Measurements from ENCODE around the gene PBX2. TPM values are rescaled to one million over a fixed set of nuclear protein-coding genes. Genes with fewer than 3 reads are reported as not detected.
"Not testable (repeated sequence)": the region's sequence is repeated elsewhere in the genome, so short reads cannot be mapped to it uniquely, and the experiment has no call there.

PBX2 gene
- total and polyA plus RNA-seq, 8 donors, result 20.4 to 56.3 (median 29.8) TPM

DNA sequence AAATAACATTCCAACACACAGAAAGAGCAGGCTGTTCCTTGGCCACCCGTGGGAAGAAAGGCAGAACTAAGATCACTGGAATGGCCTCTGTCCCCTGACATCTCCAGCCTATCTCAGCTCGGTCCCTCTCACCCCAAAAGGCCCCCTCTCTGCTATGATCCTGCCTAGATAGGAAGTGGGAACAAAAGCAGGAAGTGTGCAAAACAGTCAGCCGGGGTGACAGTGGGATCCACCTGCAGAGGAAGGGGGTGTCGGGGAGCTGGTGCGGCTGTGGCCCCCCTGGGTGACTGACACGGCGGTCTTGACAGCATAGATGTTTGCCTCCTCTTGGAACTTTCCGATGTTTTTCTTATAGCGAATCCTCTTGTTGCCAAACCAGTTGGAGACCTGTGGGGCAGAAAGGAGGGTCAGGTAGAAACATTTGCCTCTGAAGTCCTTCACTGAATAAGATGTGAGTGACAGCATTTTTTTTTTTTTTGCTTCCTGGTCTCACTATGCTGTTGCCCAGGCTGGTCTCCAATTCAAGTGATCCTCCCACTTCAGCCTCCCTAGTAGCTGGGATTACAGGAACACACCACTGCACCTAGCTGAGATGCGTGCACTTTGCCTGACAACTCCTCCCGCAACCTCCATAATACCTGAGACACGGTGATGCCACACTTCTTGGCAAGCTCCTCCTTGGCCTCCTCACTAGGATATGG lies 2.8 kb downstream of the PBX2 start:
- FAIRE-seq (no peak), DNase-seq (no peak), ATAC-seq (no peak)
- H3K27ac ChIP-seq, result no peak overlapping the region
- no peaks in the 10 kb centered on the region for H3K9me3 ChIP-seq
- H3K36me3 ChIP-seq, result no peaks in the 10 kb centered on the region
- H3K4me3 ChIP-seq, result no peak overlapping the region
- intact Hi-C loops (cut with DNase I), result no loop called here
- H3K4me1 ChIP-seq, result peaks cover 0 to 6% (median 3%) of the 10 kb centered on the region in 3 donors
- no peaks in the 10 kb centered on the region for H3K27me3 ChIP-seq
- TF ChIP-seq, protein P1, sequence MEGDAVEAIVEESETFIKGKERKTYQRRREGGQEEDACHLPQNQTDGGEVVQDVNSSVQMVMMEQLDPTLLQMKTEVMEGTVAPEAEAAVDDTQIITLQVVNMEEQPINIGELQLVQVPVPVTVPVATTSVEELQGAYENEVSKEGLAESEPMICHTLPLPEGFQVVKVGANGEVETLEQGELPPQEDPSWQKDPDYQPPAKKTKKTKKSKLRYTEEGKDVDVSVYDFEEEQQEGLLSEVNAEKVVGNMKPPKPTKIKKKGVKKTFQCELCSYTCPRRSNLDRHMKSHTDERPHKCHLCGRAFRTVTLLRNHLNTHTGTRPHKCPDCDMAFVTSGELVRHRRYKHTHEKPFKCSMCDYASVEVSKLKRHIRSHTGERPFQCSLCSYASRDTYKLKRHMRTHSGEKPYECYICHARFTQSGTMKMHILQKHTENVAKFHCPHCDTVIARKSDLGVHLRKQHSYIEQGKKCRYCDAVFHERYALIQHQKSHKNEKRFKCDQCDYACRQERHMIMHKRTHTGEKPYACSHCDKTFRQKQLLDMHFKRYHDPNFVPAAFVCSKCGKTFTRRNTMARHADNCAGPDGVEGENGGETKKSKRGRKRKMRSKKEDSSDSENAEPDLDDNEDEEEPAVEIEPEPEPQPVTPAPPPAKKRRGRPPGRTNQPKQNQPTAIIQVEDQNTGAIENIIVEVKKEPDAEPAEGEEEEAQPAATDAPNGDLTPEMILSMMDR (IDR thresholded peaks at IDR 0.05), result no peak
- 77 to 78% methylated on average over 12 of the region's 12 CpGs for WGBS, 2 donors

- H3K36me3 ChIP-seq; H3K27me3 ChIP-seq; FAIRE-seq; intact Hi-C loops (cut with DNase I); H3K4me3 ChIP-seq; ATAC-seq; H3K9me3 ChIP-seq; H3K4me1 ChIP-seq; DNase-seq: not testable (repeated sequence)
- peak overlapping the region in 2 of 4 donors; percentile 5 to 22 for H3K27ac ChIP-seq
- 62 to 63% methylated on average over 10 of the region's 10 CpGs for WGBS, 2 donors
These were observed 3.7 kb downstream of the PBX2 start for GRCh38 chr6:32186151-32186840.

GRCh38 chr6:32185681-32186131 lies 4.3 kb downstream of the PBX2 start:
- H3K4me3 ChIP-seq; H3K27me3 ChIP-seq; intact Hi-C loops (cut with DNase I); FAIRE-seq; H3K36me3 ChIP-seq; H3K9me3 ChIP-seq; H3K4me1 ChIP-seq: not testable (repeated sequence)
- 33 to 46% methylated on average over 11 of the region's 11 CpGs for WGBS, 2 donors
- DNase-seq, result peak in 3 of 6 donors; percentile 56 to 63 (median 58)
- ATAC-seq, result peak in 3 of 4 donors; percentile 30 to 48 (median 37)
- H3K27ac ChIP-seq, result peak overlapping the region in 2 of 4 donors; percentile 5 to 22

DNA sequence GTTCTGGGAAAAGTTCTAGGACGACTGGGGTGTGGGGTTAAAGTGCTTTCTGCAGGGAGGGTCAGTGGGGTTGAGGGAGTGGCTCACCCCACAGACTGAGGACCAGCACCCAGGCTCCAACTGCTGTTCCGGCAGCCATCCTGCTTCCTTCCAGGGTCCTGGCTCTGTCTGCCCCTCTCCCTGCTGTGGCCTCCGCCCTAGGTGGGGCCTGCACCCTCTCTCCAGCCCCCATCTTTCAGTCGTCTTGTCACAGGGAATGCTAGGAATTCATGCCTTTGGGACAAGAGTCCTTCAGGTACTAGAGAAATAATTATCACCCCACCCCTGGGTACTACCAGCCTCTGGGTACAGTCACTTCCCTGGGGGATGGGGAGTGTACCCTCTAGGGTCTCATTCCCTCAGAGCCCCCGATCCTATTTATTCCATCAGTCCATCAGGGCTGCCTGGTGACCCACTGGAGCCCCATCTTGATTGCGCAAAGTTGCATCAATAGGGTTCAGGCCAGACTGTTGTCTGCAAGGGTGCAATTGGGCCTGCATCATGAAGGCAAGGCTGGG lies 5.8 kb downstream of the PBX2 start, which contains the start of gene AGER:
Gene AGER, minus strand, starts transcription at position 170 of the 557 bp plus-strand sequence. Its CDS starts 31 bp downstream, at position 139.
- FAIRE-seq, result no peak
- Histone ChIP-seq H3K27ac (no peak within 1 kb of the TSS), H3K4me3 (no peak within 1 kb of the TSS), H3K4me1 (peaks cover 3 to 8% (median 4%) of the 10 kb centered on the region in 3 donors), H3K9me3 (no peaks in the 10 kb centered on the region), H3K36me3 (no peaks in the 10 kb centered on the region), H3K27me3 (no peaks in the 10 kb centered on the region)
- ATAC-seq, result no peak
- DNase-seq, result no peak
- TF ChIP-seq, protein P1 (IDR thresholded peaks at IDR 0.05), result no peak
- WGBS, 2 donors, result 72 to 77% methylated on average over 6 of the region's 6 CpGs
- intact Hi-C loops (cut with DNase I), result no loop called here

GRCh38 chr6:32183483-32184083 lies 6.4 kb downstream of the PBX2 start:
- H3K4me1 ChIP-seq, result peaks cover 4 to 11% (median 5%) of the 10 kb centered on the region in 3 donors
- WGBS, 2 donors, result 84 to 89% methylated on average over 15 of the region's 15 CpGs
- H3K9me3 ChIP-seq, result no peaks in the 10 kb centered on the region
- no peaks in the 10 kb centered on the region for H3K27me3 ChIP-seq
- TF ChIP-seq, protein P1 (IDR thresholded peaks at IDR 0.05), result no peak
- DNase-seq (peak in 1 of 6 donors; percentile 30), FAIRE-seq (no peak), ATAC-seq (no peak)
- H3K4me3 ChIP-seq, result no peak overlapping the region
- no peak overlapping the region for H3K27ac ChIP-seq
- no peaks in the 10 kb centered on the region for H3K36me3 ChIP-seq
- intact Hi-C loops (cut with DNase I), result no loop called here
